Gastrocnemius medialis (tissue), 4 donors: Measurements from ENCODE around the gene CYP2F1. TPM values are rescaled to one million over a fixed set of nuclear protein-coding genes. Genes with fewer than 3 reads are reported as not detected.
"Not testable (repeated sequence)": the region's sequence is repeated elsewhere in the genome, so short reads cannot be mapped to it uniquely, and the experiment has no call there.

Experiments used
- ATAC-seq, 2 donors: fragments of 150-250 bp; one replicate each; pipeline ENCODE4 v1.9.1; 2016
- DNase-seq, 2 donors: peaks; one replicate each; pipeline ENCODE4 v3.0.0-alpha.2; 2019
- H3K27ac ChIP-seq, 4 donors: fragments of 200-600 bp; sonication (generic); 1 replicate in 1 of 4; 2 replicates in 3 of 4; pipeline ENCODE4 v1.5.1; 2016 to 2018; ENCODE audit warnings: mild to moderate bottlenecking in 2 of 4, moderate library complexity in 1 of 4
- H3K27me3 ChIP-seq, 3 donors: fragments of 200-600 bp; sonication (generic) in 2 of 3; 1 replicate in 1 of 3; 2 replicates in 2 of 3; pipeline versions ENCODE4 v1.5.1 to v1.6.0; 2016 to 2019; ENCODE audit warnings: mild to moderate bottlenecking in 1 of 3, moderate library complexity in 1 of 3
- H3K36me3 ChIP-seq, 2 donors: fragments of 200-600 bp; sonication (generic) in 1 of 2; one replicate each; pipeline ENCODE4 v1.5.1; 2017 to 2018
- H3K4me1 ChIP-seq, 2 donors: fragments of 200-600 bp; sonication (generic) in 1 of 2; one replicate each; pipeline ENCODE4 v1.5.1; 2016 to 2017; ENCODE audit warnings: mild to moderate bottlenecking in 2 of 2
- H3K4me3 ChIP-seq, 4 donors: fragments of 200-600 bp; sonication (generic) in 3 of 4; 1 replicate in 1 of 4; 2 replicates in 3 of 4; pipeline ENCODE4 v1.5.1; 2016 to 2019; ENCODE audit warnings: mild to moderate bottlenecking in 2 of 4
- H3K9me3 ChIP-seq, 3 donors: fragments of 200-600 bp; sonication (generic) in 2 of 3; 1 replicate in 1 of 3; 2 replicates in 2 of 3; pipeline ENCODE4 v1.5.1; 2016 to 2019
- POLR2A ChIP-seq, 2 donors: fragments of 450-650 bp; IDR thresholded peaks; one replicate each; pipeline ENCODE4 v1.6.1; 2017; ENCODE audit warnings: antibody characterized with exemption in 2 of 2, mild to moderate bottlenecking in 2 of 2, moderate library complexity in 2 of 2
- in situ Hi-C, 4 donors: fragments of 200-750 bp; cut with MboI; loops; one replicate each; pipeline versions ENCODE4 v1.15.0 to v1.8.0; 2017; ENCODE audit warnings: low sequenced_read_pairs in 4 of 4
- intact Hi-C: fragments of 100-400 bp; cut with DNase I; formaldehyde crosslinking; loops from one replicate; pipeline ENCODE4 v1.15.1; 2023; ENCODE audit warnings: low total_unique reads
- total RNA-seq, 4 donors: library from RNA; depleted of rRNA; stranded (reverse); fragments of >200 nt; gene quantifications; one replicate each; pipeline versions ENCODE4 v1.1.0 to v1.2.3, GENCODE V29; 2016
- TF ChIP-seq, protein P1 (sequence below), 5 experiments: fragments of 450-650 bp in 3 of 5; fragments of 200-600 bp in 2 of 5; sonication (generic) in 2 of 5; IDR thresholded peaks in 4 of 5; conservative IDR thresholded peaks in 1 of 5; 1 replicate in 4 of 5; 2 replicates in 1 of 5; pipeline ENCODE4 v1.5.1; 2016 to 2019; ENCODE audit warnings: antibody characterized with exemption in 5 of 5, mild to moderate bottlenecking in 3 of 5, moderate library complexity in 3 of 5

Gene CYP2F1
- total RNA-seq, 4 donors from 2014 or later: not detected

- ATAC-seq: no peak
- Histone ChIP-seq H3K27ac (no peak overlapping the region), H3K4me1 (no peaks in the 10 kb centered on the region), H3K36me3 (no peaks in the 10 kb centered on the region), H3K4me3 (no peak overlapping the region), H3K9me3 (no peaks in the 10 kb centered on the region), H3K27me3 (no peaks in the 10 kb centered on the region)
- DNase-seq: no peak
- intact Hi-C loops: no loop called here
- in situ Hi-C loops: no loop called here
- no peak for TF ChIP-seq POLR2A (IDR thresholded peaks at IDR 0.05)
- TF ChIP-seq, protein P1, sequence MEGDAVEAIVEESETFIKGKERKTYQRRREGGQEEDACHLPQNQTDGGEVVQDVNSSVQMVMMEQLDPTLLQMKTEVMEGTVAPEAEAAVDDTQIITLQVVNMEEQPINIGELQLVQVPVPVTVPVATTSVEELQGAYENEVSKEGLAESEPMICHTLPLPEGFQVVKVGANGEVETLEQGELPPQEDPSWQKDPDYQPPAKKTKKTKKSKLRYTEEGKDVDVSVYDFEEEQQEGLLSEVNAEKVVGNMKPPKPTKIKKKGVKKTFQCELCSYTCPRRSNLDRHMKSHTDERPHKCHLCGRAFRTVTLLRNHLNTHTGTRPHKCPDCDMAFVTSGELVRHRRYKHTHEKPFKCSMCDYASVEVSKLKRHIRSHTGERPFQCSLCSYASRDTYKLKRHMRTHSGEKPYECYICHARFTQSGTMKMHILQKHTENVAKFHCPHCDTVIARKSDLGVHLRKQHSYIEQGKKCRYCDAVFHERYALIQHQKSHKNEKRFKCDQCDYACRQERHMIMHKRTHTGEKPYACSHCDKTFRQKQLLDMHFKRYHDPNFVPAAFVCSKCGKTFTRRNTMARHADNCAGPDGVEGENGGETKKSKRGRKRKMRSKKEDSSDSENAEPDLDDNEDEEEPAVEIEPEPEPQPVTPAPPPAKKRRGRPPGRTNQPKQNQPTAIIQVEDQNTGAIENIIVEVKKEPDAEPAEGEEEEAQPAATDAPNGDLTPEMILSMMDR (IDR thresholded peaks at IDR 0.05 in 4 of 5, conservative IDR thresholded peaks at IDR 0.05 in 1 of 5): no peak
Measured at GRCh38 chr19:41096353-41096752, 17.9 kb upstream of the CYP2F1 start.

- TF ChIP-seq, protein P1 (IDR thresholded peaks at IDR 0.05 in 4 of 5, conservative IDR thresholded peaks at IDR 0.05 in 1 of 5): no peak
- no peak for TF ChIP-seq POLR2A (IDR thresholded peaks at IDR 0.05)
- intact Hi-C loops: no loop called here
Measured at GRCh38 chr19:41097302-41097701, 16.9 kb upstream of the CYP2F1 start.

DNA sequence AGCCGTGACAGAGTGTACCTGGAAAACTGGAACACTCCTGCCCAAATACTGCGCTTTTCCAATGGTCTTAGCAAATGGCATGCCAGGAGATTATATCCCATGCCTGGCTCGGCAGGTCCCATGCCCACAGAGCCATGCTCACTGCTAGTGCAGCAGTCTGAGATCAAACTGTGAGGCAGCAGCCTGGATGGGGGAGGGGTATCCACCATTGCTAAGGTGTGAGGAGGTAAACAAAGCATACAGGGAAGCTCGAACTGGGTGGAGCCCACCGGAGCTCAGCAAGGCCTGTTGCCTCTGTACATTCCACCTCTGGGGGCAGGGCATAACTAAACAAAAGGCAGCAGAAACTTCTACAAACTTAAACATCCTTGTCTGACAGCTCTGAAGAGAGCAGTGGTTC is 15.5 kb upstream of the CYP2F1 start:
- in situ Hi-C loops (no loop called here), intact Hi-C loops (no loop called here)
- DNase-seq (no peak), ATAC-seq (no peak)
- no peak for TF ChIP-seq POLR2A (IDR thresholded peaks at IDR 0.05)
- TF ChIP-seq, protein P1 (IDR thresholded peaks at IDR 0.05 in 4 of 5, conservative IDR thresholded peaks at IDR 0.05 in 1 of 5): no peak
- H3K9me3 ChIP-seq: no peaks in the 10 kb centered on the region
- H3K4me3 ChIP-seq: no peak overlapping the region
- H3K36me3 ChIP-seq: no peaks in the 10 kb centered on the region
- no peak overlapping the region for H3K27ac ChIP-seq
- H3K4me1 ChIP-seq: no peaks in the 10 kb centered on the region
- no peaks in the 10 kb centered on the region for H3K27me3 ChIP-seq

More at GRCh38 chr19:41097302-41097701, 16.9 kb upstream of the CYP2F1 start:
- no peaks in the 10 kb centered on the region for H3K36me3 ChIP-seq
- H3K27me3 ChIP-seq: no peaks in the 10 kb centered on the region
- H3K4me3 ChIP-seq: no peak overlapping the region
- H3K27ac ChIP-seq: no peak overlapping the region
- no peak for DNase-seq
- no peak for ATAC-seq
- in situ Hi-C loops: no loop called here
- H3K9me3 ChIP-seq: no peaks in the 10 kb centered on the region
- H3K4me1 ChIP-seq: no peaks in the 10 kb centered on the region

DNA sequence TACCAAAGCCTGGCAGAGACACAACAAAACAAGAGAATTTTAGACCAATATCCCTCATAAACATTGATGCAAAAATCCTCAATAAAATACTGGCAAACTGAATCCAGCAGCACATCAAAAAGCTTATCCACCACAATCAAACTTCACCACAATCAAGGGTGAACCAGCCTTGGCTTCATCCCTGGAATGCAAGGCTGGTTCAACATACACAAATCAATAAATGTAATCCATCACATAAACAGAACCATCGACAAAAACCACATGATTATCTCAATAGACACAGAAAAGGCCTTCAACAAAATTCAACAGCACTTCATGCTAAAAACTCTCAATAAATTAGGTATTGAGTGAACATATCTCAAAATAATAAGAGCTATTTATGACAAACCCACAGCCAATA is 12.0 kb upstream of the CYP2F1 start:
- H3K36me3 ChIP-seq, DNase-seq, ATAC-seq, H3K27ac ChIP-seq, in situ Hi-C loops, H3K4me1 ChIP-seq, H3K27me3 ChIP-seq, H3K9me3 ChIP-seq, intact Hi-C loops, H3K4me3 ChIP-seq: not testable (repeated sequence)

- intact Hi-C loops: no loop called here
- no peaks in the 10 kb centered on the region for H3K4me1 ChIP-seq
- TF ChIP-seq, protein P1 (IDR thresholded peaks at IDR 0.05 in 4 of 5, conservative IDR thresholded peaks at IDR 0.05 in 1 of 5): no peak
- no peak for TF ChIP-seq POLR2A (IDR thresholded peaks at IDR 0.05)
- no peak overlapping the region for H3K27ac ChIP-seq
- ATAC-seq: no peak
- H3K4me3 ChIP-seq: no peak overlapping the region
- no peaks in the 10 kb centered on the region for H3K36me3 ChIP-seq
- no peak for DNase-seq
- no peaks in the 10 kb centered on the region for H3K9me3 ChIP-seq
- in situ Hi-C loops: no loop called here
- no peaks in the 10 kb centered on the region for H3K27me3 ChIP-seq
Measured at GRCh38 chr19:41106177-41106576, 8.1 kb upstream of the CYP2F1 start.
